Common myeloid progenitor, CD34-positive (primary cell): ENCODE data around the gene PPP1R3E.

Experiments used
- CTCF ChIA-PET: fragments of 350-600 bp; sonication (Branson Sonifier 250); formaldehyde crosslinking; loops from one replicate; lab custom pipeline; 2021; ENCODE audit warnings: antibody characterized with exemption; lab: Charles Lee
- POLR2A ChIA-PET: fragments of 350-600 bp; sonication (Branson Sonifier 250); formaldehyde crosslinking; loops from one replicate; lab custom pipeline; 2021; ENCODE audit warnings: antibody characterized with exemption; lab: Charles Lee
- DNase-seq, 3 donors: peaks; one replicate each; pipeline versions ENCODE4 v3.0.0 to v3.0.0-alpha.2; 2013
- H3K27ac ChIP-seq, 2 experiments: 1 replicate in 1 of 2; 2 replicates in 1 of 2; pipeline ENCODE4 v1.7.0; 2013; ENCODE audit warnings: inconsistent platforms in 2 of 2, low read length in 2 of 2, mild to moderate bottlenecking in 2 of 2, low read depth in 1 of 2, moderate library complexity in 1 of 2; ENCODE audit not compliant: severe bottlenecking in 2 of 2, insufficient read depth in 1 of 2, poor library complexity in 1 of 2
- H3K27me3 ChIP-seq, 5 experiments: replicated peaks in 2 of 5; 1 replicate in 3 of 5; 2 replicates in 2 of 5; pipeline versions ENCODE4 v1.6.1 to v1.7.0; 2013; ENCODE audit warnings: low read length in 4 of 5, mild to moderate bottlenecking in 2 of 5, moderate library complexity in 2 of 5, inconsistent platforms in 1 of 5; ENCODE audit not compliant: insufficient read depth in 5 of 5, control insufficient read depth in 4 of 5
- H3K36me3 ChIP-seq, 4 experiments: 1 replicate in 2 of 4; 2 replicates in 2 of 4; pipeline versions ENCODE4 v1.6.1 to v1.7.0; 2013; ENCODE audit warnings: low read length in 3 of 4, control low read depth in 1 of 4, mild to moderate bottlenecking in 1 of 4; ENCODE audit not compliant: control insufficient read depth in 4 of 4, insufficient read depth in 4 of 4
- H3K4me1 ChIP-seq, 4 experiments: 1 replicate in 3 of 4; 2 replicates in 1 of 4; pipeline versions ENCODE4 v1.6.1 to v1.7.1; 2013; ENCODE audit warnings: low read length in 3 of 4, mild to moderate bottlenecking in 3 of 4, control low read depth in 1 of 4, inconsistent platforms in 1 of 4, moderate library complexity in 1 of 4; ENCODE audit not compliant: control insufficient read depth in 4 of 4, insufficient read depth in 4 of 4; ENCODE audit errors: control extremely low read depth in 1 of 4
- H3K4me3 ChIP-seq, 7 experiments: 1 replicate in 4 of 7; 2 replicates in 3 of 7; pipeline versions ENCODE4 v1.5.1 to v1.7.0; 2013; ENCODE audit warnings: mild to moderate bottlenecking in 7 of 7, low read length in 6 of 7, moderate library complexity in 6 of 7, inconsistent platforms in 2 of 7, low read depth in 2 of 7, control low read depth in 1 of 7; ENCODE audit not compliant: insufficient read depth in 4 of 7, control insufficient read depth in 1 of 7; ENCODE audit errors: extremely low read depth in 1 of 7
- H3K9me3 ChIP-seq, 5 experiments: 1 replicate in 4 of 5; 2 replicates in 1 of 5; pipeline versions ENCODE4 v1.6.1 to v1.7.1; 2013; ENCODE audit warnings: low read length in 4 of 5, mild to moderate bottlenecking in 2 of 5, inconsistent platforms in 1 of 5, low read depth in 1 of 5, moderate library complexity in 1 of 5; ENCODE audit not compliant: control insufficient read depth in 4 of 5, insufficient read depth in 2 of 5; ENCODE audit errors: control extremely low read depth in 1 of 5
- WGBS: methylation state at CpG from one replicate; pipeline ENCODE4 v1.1.5; 2013; ENCODE audit not compliant: insufficient coverage; 5-methylcytosine and 5-hydroxymethylcytosine counted together

PPP1R3E gene

GRCh38 chr14:23321572-23322547 is 19.2 kb upstream of the PPP1R3E start:
- Histone ChIP-seq H3K4me3 (peak overlapping the region; percentile 66 to 93 (median 83)), H3K36me3 (peaks cover 13 to 35% (median 27%) of the 10 kb centered on the region in 4 experiments), H3K9me3 (no peaks in the 10 kb centered on the region), H3K4me1 (peaks cover 8 to 25% (median 22%) of the 10 kb centered on the region in 4 experiments), H3K27me3 (no peaks in the 10 kb centered on the region), H3K27ac (peak overlapping the region; percentile 89 to 92)
- CTCF ChIA-PET: interaction anchor here (0.6 to 9.1 kb wide), 15 partner anchors 13 to 776 kb away, joined by 3 to 177 read pairs (median 4); partner anchors contain the start of genes BCL2L2, CMTM5, HOMEZ and PPP1R3E
- WGBS: under 1% methylated on average over 24 of the region's 64 CpGs
- DNase-seq: peak; percentile 32 to 67 (median 65)
- POLR2A ChIA-PET: interaction anchor here (0.6 to 2.9 kb wide), 8 partner anchors 15 to 237 kb away, joined by 3 to 38 read pairs (median 5); partner anchors contain the start of genes BCL2L2, HOMEZ, PPP1R3E and SLC22A17

- peak within 1 kb of the TSS; percentile 66 to 93 (median 83) for H3K4me3 ChIP-seq
- ChIA-PET CTCF (interaction anchor here (0.6 to 9.1 kb wide), 8 partner anchors 18 to 777 kb away, joined by 3 to 177 read pairs (median 4); partner anchors contain the start of genes BCL2L2, CMTM5 and PPP1R3E), POLR2A (interaction anchor here (0.5 to 2.9 kb wide), 7 partner anchors 14 to 235 kb away, joined by 3 to 38 read pairs (median 4); partner anchors contain the start of genes BCL2L2, HOMEZ, PPP1R3E and SLC22A17)
- under 1% methylated on average over 61 of the region's 63 CpGs for WGBS
- H3K36me3 ChIP-seq: peaks cover 13 to 33% (median 26%) of the 10 kb centered on the region in 4 experiments
- peaks cover 8 to 25% (median 22%) of the 10 kb centered on the region in 4 experiments for H3K4me1 ChIP-seq
- DNase-seq: peak; percentile 100
- peak within 1 kb of the TSS; percentile 89 to 92 for H3K27ac ChIP-seq
- no peaks in the 10 kb centered on the region for H3K9me3 ChIP-seq
- no peaks in the 10 kb centered on the region for H3K27me3 ChIP-seq
These were observed 18.2 kb upstream of the PPP1R3E start, which contains the start of gene PABPN1 for GRCh38 chr14:23320584-23321571. Gene PABPN1, plus strand, starts transcription at chr14:23321457. Its CDS starts 13 bp downstream, at chr14:23321470.

- POLR2A ChIA-PET: interaction anchor here (0.7 to 2.9 kb wide), 4 partner anchors 13 to 34 kb away, joined by 3 to 38 read pairs (median 10); partner anchors contain the start of genes BCL2L2, HOMEZ and PPP1R3E
- CTCF ChIA-PET: interaction anchor here (1.4 to 9.1 kb wide), 4 partner anchors 17 to 59 kb away, joined by 3 to 177 read pairs (median 19); partner anchors contain the start of genes BCL2L2 and PPP1R3E
- H3K36me3 ChIP-seq: peaks cover 13 to 28% (median 20%) of the 10 kb centered on the region in 4 experiments
- no peaks in the 10 kb centered on the region for H3K27me3 ChIP-seq
- H3K27ac ChIP-seq: peak overlapping the region; percentile 83 to 90
- 75% methylated on average over 9 of the region's 17 CpGs for WGBS
- H3K4me3 ChIP-seq: peak overlapping the region; percentile 6 to 83 (median 63)
- peaks cover 8 to 25% (median 22%) of the 10 kb centered on the region in 4 experiments for H3K4me1 ChIP-seq
- H3K9me3 ChIP-seq: no peaks in the 10 kb centered on the region
- DNase-seq: no peak
These were observed 17.3 kb upstream of the PPP1R3E start for GRCh38 chr14:23319746-23320583.

- ChIA-PET POLR2A (interaction anchor here (1.6 kb wide), 1 partner anchor 14 kb away, joined by 10 read pairs; the partner anchor contains the start of gene PPP1R3E), CTCF (interaction anchor here (9.1 kb wide), 1 partner anchor 13 kb away, joined by 177 read pairs; the partner anchor contains the start of genes BCL2L2 and PPP1R3E)
- Histone ChIP-seq H3K4me1 (peaks cover 0 to 12% (median 9%) of the 10 kb centered on the region in 4 experiments), H3K9me3 (no peaks in the 10 kb centered on the region), H3K36me3 (peaks cover 0 to 16% (median 2%) of the 10 kb centered on the region in 4 experiments), H3K27me3 (no peaks in the 10 kb centered on the region), H3K4me3 (no peak overlapping the region), H3K27ac (no peak overlapping the region)
- no peak for DNase-seq
- 100% methylated on average over 4 of the region's 5 CpGs for WGBS
These were observed 13.6 kb upstream of the PPP1R3E start for GRCh38 chr14:23316300-23316699.

GRCh38 chr14:23310546-23310945 is 7.9 kb upstream of the PPP1R3E start:
- peaks cover 2 to 41% (median 21%) of the 10 kb centered on the region in 4 experiments for H3K36me3 ChIP-seq
- CTCF ChIA-PET: interaction anchor here (0.8 to 20.4 kb wide), 3 partner anchors 8 to 10 kb away, joined by 4 to 177 read pairs (median 4); partner anchors contain the start of genes PABPN1 and PPP1R3E
- H3K4me3 ChIP-seq: no peak overlapping the region

More at GRCh38 chr14:23310546-23310945, 7.9 kb upstream of the PPP1R3E start:
- Histone ChIP-seq H3K4me1 (peaks cover 6 to 24% (median 24%) of the 10 kb centered on the region in 4 experiments), H3K27ac (no peak overlapping the region), H3K9me3 (no peaks in the 10 kb centered on the region), H3K27me3 (no peaks in the 10 kb centered on the region)
- POLR2A ChIA-PET: no interaction called here
- no peak for DNase-seq
- WGBS: 86% methylated on average over 1 of the region's 1 CpG
